ENCODE data around the gene SYPL2.
"Not testable (repeated sequence)": the region's sequence is repeated elsewhere in the genome, so short reads cannot be mapped to it uniquely, and the experiment has no call there.

The SYPL2 gene

DNA sequence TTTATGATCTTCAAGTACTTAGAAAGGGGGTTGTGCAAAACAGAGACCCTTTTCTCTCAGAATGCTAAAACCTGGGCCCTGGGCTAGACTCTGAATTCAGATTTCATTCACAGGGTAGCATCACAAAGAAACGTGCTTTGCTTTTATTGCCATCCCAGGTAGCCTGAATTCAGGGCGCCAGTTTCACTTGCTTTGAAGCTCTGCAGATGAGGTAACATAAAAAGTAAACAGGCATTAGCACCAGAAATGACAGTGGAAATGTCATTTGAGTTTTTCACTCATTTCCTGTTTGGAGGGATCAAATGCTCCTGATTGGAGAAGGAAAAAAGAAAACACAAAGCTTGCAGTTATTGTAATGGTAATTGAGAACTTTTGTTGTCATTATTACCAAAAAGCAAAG lies 2.6 kb downstream of the SYPL2 start:
- Histone ChIP-seq H3K4me1 (ENCODE audit: control insufficient read depth in 2 of 2, insufficient read depth in 2 of 2, low read length in 2 of 2) (peaks cover 2 to 5% of the 10 kb centered on the region in 2 donors), H3K27me3 (ENCODE audit: control insufficient read depth in 2 of 2, insufficient read depth in 2 of 2, low read length in 2 of 2) (peaks cover 38 to 49% of the 10 kb centered on the region in 2 donors), H3K9ac (ENCODE audit: low read depth in 1 of 2, low read length in 2 of 2) (no peak overlapping the region), H3K27ac (ENCODE audit: low read depth in 2 of 2, low read length in 2 of 2) (no peak overlapping the region), H3K4me3 (ENCODE audit: low read length in 2 of 2) (no peak overlapping the region), H3K9me3 (ENCODE audit: control insufficient read depth in 2 of 2, low read length in 2 of 2) (no peaks in the 10 kb centered on the region), H3K36me3 (ENCODE audit: control insufficient read depth in 2 of 2, insufficient read depth in 2 of 2, low read length in 2 of 2) (no peaks in the 10 kb centered on the region)

DNA sequence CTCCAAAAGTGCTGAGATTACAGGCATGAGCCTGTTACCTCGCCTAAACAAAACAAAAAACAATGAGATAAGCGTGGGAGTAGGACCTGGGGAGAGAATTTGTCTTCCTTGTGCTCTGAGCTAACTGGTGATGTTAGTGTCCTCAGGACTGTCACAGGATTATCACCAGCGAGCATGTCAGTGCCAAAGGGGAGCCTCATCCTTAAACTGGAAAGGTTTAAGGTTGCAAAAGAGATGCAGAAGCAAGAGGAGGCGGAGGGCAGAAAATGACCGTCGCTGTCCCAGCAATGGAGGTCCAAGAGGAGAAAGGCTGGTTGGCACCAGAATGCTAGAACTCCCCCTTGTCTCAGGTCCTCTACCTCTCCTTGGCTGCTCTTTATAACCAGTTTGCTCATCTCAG lies 3.9 kb downstream of the SYPL2 start:
- H3K9ac ChIP-seq (ENCODE audit: low read depth in 1 of 2, low read length in 2 of 2): no peak overlapping the region
- no peak overlapping the region for H3K27ac ChIP-seq (ENCODE audit: low read depth in 2 of 2, low read length in 2 of 2)
- H3K27me3 ChIP-seq (ENCODE audit: control insufficient read depth in 2 of 2, insufficient read depth in 2 of 2, low read length in 2 of 2): peaks cover 30 to 39% of the 10 kb centered on the region in 2 donors
- no peaks in the 10 kb centered on the region for H3K36me3 ChIP-seq (ENCODE audit: control insufficient read depth in 2 of 2, insufficient read depth in 2 of 2, low read length in 2 of 2)
- H3K9me3 ChIP-seq (ENCODE audit: control insufficient read depth in 2 of 2, low read length in 2 of 2): no peaks in the 10 kb centered on the region
- H3K4me3 ChIP-seq (ENCODE audit: low read length in 2 of 2): no peak overlapping the region
- peaks cover 2 to 5% of the 10 kb centered on the region in 2 donors for H3K4me1 ChIP-seq (ENCODE audit: control insufficient read depth in 2 of 2, insufficient read depth in 2 of 2, low read length in 2 of 2)

DNA sequence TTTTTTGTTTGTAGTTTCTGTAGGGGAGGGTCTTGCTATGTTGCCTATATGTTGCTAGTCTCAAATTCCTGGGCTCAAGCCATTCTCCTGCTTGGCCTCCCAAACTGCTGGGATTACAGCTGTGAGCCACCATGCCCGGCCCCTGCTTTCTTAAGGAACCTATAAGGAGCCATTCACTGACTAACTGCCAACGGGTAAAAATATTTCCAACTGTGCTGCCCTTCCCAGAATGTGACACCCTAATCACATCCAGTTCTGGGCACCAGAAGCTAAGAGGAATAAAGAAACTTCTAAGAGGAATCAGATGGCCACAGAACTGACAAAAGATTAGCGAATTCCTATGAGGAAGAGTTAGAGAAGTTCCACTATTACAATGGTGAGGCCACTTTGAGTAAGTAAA lies 6.4 kb downstream of the SYPL2 start:
- Histone ChIP-seq H3K27me3 (ENCODE audit: control insufficient read depth in 2 of 2, insufficient read depth in 2 of 2, low read length in 2 of 2) (peaks cover 23 to 24% of the 10 kb centered on the region in 2 donors), H3K4me1 (ENCODE audit: control insufficient read depth in 2 of 2, insufficient read depth in 2 of 2, low read length in 2 of 2) (no peaks in the 10 kb centered on the region), H3K9ac (ENCODE audit: low read depth in 1 of 2, low read length in 2 of 2) (no peak overlapping the region), H3K9me3 (ENCODE audit: control insufficient read depth in 2 of 2, low read length in 2 of 2) (no peaks in the 10 kb centered on the region), H3K27ac (ENCODE audit: low read depth in 2 of 2, low read length in 2 of 2) (no peak overlapping the region), H3K4me3 (ENCODE audit: low read length in 2 of 2) (no peak overlapping the region), H3K36me3 (ENCODE audit: control insufficient read depth in 2 of 2, insufficient read depth in 2 of 2, low read length in 2 of 2) (no peaks in the 10 kb centered on the region)

DNA sequence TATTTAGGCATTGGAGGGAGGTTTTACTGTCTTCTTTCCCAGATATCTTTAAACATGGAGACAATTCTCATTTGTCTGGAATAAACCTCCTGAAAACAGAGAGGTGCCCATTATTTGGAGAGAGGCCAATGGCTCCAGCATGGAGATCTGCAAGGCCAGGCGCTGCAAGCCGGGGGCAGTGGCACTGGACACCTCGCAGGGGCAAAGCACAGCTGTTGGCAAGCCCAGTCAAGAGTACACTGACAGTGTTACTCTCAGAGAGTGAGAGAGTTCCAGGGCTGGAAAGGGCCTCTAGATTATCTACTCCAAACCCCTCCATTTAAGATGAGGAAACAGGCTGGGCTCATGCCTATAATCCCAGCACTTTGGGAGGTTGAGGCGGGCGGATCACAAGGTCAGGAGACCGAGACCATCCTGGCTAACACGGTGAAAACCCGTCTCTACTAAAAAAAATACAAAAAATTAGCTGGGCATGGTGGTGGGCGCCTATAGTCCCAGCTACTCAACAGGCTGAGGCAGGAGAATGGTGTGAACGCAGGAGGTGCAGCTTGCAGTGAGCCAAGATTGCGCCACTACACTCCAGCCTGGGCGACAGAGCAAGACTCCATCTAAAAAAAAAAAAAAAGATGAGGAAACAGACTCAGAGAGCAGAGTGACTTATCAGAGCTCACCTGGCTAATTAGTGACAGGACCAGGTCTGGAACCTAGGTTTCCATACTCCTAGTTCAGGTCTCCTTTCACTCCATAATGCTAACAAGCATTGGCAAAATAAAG lies 7.1 kb downstream of the SYPL2 start:
- not testable (repeated sequence) for H3K36me3 ChIP-seq (ENCODE audit: control insufficient read depth in 2 of 2, insufficient read depth in 2 of 2, low read length in 2 of 2); H3K9ac ChIP-seq (ENCODE audit: low read depth in 1 of 2, low read length in 2 of 2); H3K4me3 ChIP-seq (ENCODE audit: low read length in 2 of 2); H3K9me3 ChIP-seq (ENCODE audit: control insufficient read depth in 2 of 2, low read length in 2 of 2); H3K27ac ChIP-seq (ENCODE audit: low read depth in 2 of 2, low read length in 2 of 2); H3K4me1 ChIP-seq (ENCODE audit: control insufficient read depth in 2 of 2, insufficient read depth in 2 of 2, low read length in 2 of 2)
- peaks cover 16 to 19% of the 10 kb centered on the region in 2 donors for H3K27me3 ChIP-seq (ENCODE audit: control insufficient read depth in 2 of 2, insufficient read depth in 2 of 2, low read length in 2 of 2)

GRCh38 chr1:109474697-109475096 lies 8.4 kb downstream of the SYPL2 start:
- no peaks in the 10 kb centered on the region for H3K36me3 ChIP-seq (ENCODE audit: control insufficient read depth in 2 of 2, insufficient read depth in 2 of 2, low read length in 2 of 2)
- no peaks in the 10 kb centered on the region for H3K9me3 ChIP-seq (ENCODE audit: control insufficient read depth in 2 of 2, low read length in 2 of 2)
- H3K4me3 ChIP-seq (ENCODE audit: low read length in 2 of 2): no peak overlapping the region
- H3K9ac ChIP-seq (ENCODE audit: low read depth in 1 of 2, low read length in 2 of 2): no peak overlapping the region
- peaks cover 12% of the 10 kb centered on the region in 2 donors for H3K27me3 ChIP-seq (ENCODE audit: control insufficient read depth in 2 of 2, insufficient read depth in 2 of 2, low read length in 2 of 2)
- no peak overlapping the region for H3K27ac ChIP-seq (ENCODE audit: low read depth in 2 of 2, low read length in 2 of 2)
- H3K4me1 ChIP-seq (ENCODE audit: control insufficient read depth in 2 of 2, insufficient read depth in 2 of 2, low read length in 2 of 2): no peaks in the 10 kb centered on the region

GRCh38 chr1:109475261-109475660 lies 8.9 kb downstream of the SYPL2 start:
- H3K27me3 ChIP-seq (ENCODE audit: control insufficient read depth in 2 of 2, insufficient read depth in 2 of 2, low read length in 2 of 2): peaks cover 7% of the 10 kb centered on the region in 2 donors
- no peak overlapping the region for H3K27ac ChIP-seq (ENCODE audit: low read depth in 2 of 2, low read length in 2 of 2)
- no peak overlapping the region for H3K9ac ChIP-seq (ENCODE audit: low read depth in 1 of 2, low read length in 2 of 2)
- H3K9me3 ChIP-seq (ENCODE audit: control insufficient read depth in 2 of 2, low read length in 2 of 2): no peaks in the 10 kb centered on the region
- H3K4me3 ChIP-seq (ENCODE audit: low read length in 2 of 2): no peak overlapping the region
- H3K36me3 ChIP-seq (ENCODE audit: control insufficient read depth in 2 of 2, insufficient read depth in 2 of 2, low read length in 2 of 2): no peaks in the 10 kb centered on the region
- no peaks in the 10 kb centered on the region for H3K4me1 ChIP-seq (ENCODE audit: control insufficient read depth in 2 of 2, insufficient read depth in 2 of 2, low read length in 2 of 2)

DNA sequence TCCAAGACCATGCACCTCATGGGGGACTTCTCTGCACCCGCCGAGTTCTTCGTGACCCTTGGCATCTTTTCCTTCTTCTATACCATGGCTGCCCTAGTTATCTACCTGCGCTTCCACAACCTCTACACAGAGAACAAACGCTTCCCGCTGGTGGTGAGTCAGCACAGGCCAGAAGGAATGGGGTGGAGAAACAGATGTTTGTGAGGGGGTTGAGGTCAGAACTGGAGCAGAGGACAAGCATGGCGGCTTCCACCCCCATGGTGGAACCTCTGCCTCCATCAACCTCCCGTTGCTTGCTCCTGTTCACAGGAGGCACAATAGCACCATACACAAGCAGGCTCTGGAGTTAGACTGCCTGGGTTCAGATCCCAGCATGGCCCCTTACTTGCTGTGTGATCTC lies 10.5 kb downstream of the SYPL2 start:
- H3K36me3 ChIP-seq (ENCODE audit: control insufficient read depth in 2 of 2, insufficient read depth in 2 of 2, low read length in 2 of 2): no peaks in the 10 kb centered on the region
- peaks cover 0 to 6% of the 10 kb centered on the region in 2 donors for H3K27me3 ChIP-seq (ENCODE audit: control insufficient read depth in 2 of 2, insufficient read depth in 2 of 2, low read length in 2 of 2)
- H3K9me3 ChIP-seq (ENCODE audit: control insufficient read depth in 2 of 2, low read length in 2 of 2): no peaks in the 10 kb centered on the region
- no peaks in the 10 kb centered on the region for H3K4me1 ChIP-seq (ENCODE audit: control insufficient read depth in 2 of 2, insufficient read depth in 2 of 2, low read length in 2 of 2)
- H3K9ac ChIP-seq (ENCODE audit: low read depth in 1 of 2, low read length in 2 of 2): no peak overlapping the region
- H3K4me3 ChIP-seq (ENCODE audit: low read length in 2 of 2): no peak overlapping the region
- no peak overlapping the region for H3K27ac ChIP-seq (ENCODE audit: low read depth in 2 of 2, low read length in 2 of 2)

- Histone ChIP-seq H3K9ac (ENCODE audit: low read depth in 1 of 2, low read length in 2 of 2) (no peak overlapping the region), H3K27ac (ENCODE audit: low read depth in 2 of 2, low read length in 2 of 2) (no peak overlapping the region), H3K27me3 (ENCODE audit: control insufficient read depth in 2 of 2, insufficient read depth in 2 of 2, low read length in 2 of 2) (peaks cover 0 to 6% of the 10 kb centered on the region in 2 donors), H3K4me3 (ENCODE audit: low read length in 2 of 2) (no peak overlapping the region), H3K9me3 (ENCODE audit: control insufficient read depth in 2 of 2, low read length in 2 of 2) (no peaks in the 10 kb centered on the region), H3K36me3 (ENCODE audit: control insufficient read depth in 2 of 2, insufficient read depth in 2 of 2, low read length in 2 of 2) (no peaks in the 10 kb centered on the region), H3K4me1 (ENCODE audit: control insufficient read depth in 2 of 2, insufficient read depth in 2 of 2, low read length in 2 of 2) (peaks cover 0 to under 1% of the 10 kb centered on the region in 2 donors)
Observed at GRCh38 chr1:109477821-109478220, 11.5 kb downstream of the SYPL2 start.

DNA sequence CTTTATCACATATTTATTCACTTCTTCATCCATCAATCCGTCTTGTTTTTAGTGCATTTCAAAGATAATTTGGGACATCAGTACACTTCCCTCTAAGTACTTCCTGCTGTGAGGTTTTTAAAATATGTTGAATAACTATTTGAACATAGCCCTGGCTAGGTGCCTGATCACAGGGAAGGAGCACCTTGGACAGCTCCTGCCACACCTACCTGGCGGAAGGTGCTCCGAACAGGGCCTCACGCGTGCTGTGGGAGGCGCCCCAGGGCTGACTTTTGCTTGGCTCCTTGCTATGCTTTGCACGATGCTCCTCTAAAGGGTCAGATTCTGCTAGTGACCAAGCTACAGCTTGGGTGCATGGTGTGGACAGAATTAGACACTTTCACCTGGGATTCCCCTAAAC lies 12.5 kb downstream of the SYPL2 start:
- H3K27ac ChIP-seq (ENCODE audit: low read depth in 2 of 2, low read length in 2 of 2): no peak overlapping the region
- no peak overlapping the region for H3K9ac ChIP-seq (ENCODE audit: low read depth in 1 of 2, low read length in 2 of 2)
- H3K4me3 ChIP-seq (ENCODE audit: low read length in 2 of 2): no peak overlapping the region
- no peaks in the 10 kb centered on the region for H3K36me3 ChIP-seq (ENCODE audit: control insufficient read depth in 2 of 2, insufficient read depth in 2 of 2, low read length in 2 of 2)
- H3K27me3 ChIP-seq (ENCODE audit: control insufficient read depth in 2 of 2, insufficient read depth in 2 of 2, low read length in 2 of 2): peaks cover 2 to 3% of the 10 kb centered on the region in 2 donors
- H3K4me1 ChIP-seq (ENCODE audit: control insufficient read depth in 2 of 2, insufficient read depth in 2 of 2, low read length in 2 of 2): peaks cover 6 to 7% of the 10 kb centered on the region in 2 donors
- no peaks in the 10 kb centered on the region for H3K9me3 ChIP-seq (ENCODE audit: control insufficient read depth in 2 of 2, low read length in 2 of 2)

- Histone ChIP-seq H3K9me3 (ENCODE audit: control insufficient read depth in 2 of 2, low read length in 2 of 2) (no peaks in the 10 kb centered on the region), H3K27me3 (ENCODE audit: control insufficient read depth in 2 of 2, insufficient read depth in 2 of 2, low read length in 2 of 2) (peaks cover 2 to 3% of the 10 kb centered on the region in 2 donors), H3K4me3 (ENCODE audit: low read length in 2 of 2) (no peak overlapping the region), H3K4me1 (ENCODE audit: control insufficient read depth in 2 of 2, insufficient read depth in 2 of 2, low read length in 2 of 2) (peaks cover 8 to 9% of the 10 kb centered on the region in 2 donors), H3K9ac (ENCODE audit: low read depth in 1 of 2, low read length in 2 of 2) (no peak overlapping the region), H3K36me3 (ENCODE audit: control insufficient read depth in 2 of 2, insufficient read depth in 2 of 2, low read length in 2 of 2) (no peaks in the 10 kb centered on the region), H3K27ac (ENCODE audit: low read depth in 2 of 2, low read length in 2 of 2) (no peak overlapping the region)
Observed at GRCh38 chr1:109479311-109479710, 13.0 kb downstream of the SYPL2 start.
